GM21619 (cell line): ENCODE data around the gene PECR.
A peak's percentile ranks its signal among the peaks of the same experiment; 100 is the strongest.

Experiments used
- ATAC-seq: cut with Tn5 transposase; IDR thresholded peaks from one replicate; pipeline ENCODE4 v1.9.1; 2021; ENCODE audit not compliant: unreplicated experiment

PECR gene

GRCh38 chr2:216081487-216082116 lies at the start of gene PECR, which contains the start of gene TMEM169:
Gene PECR (minus strand): TSS chr2:216081809. CDS start chr2:216081741, 68 bp downstream.
Gene TMEM169 (plus strand): TSS chr2:216081919. CDS start chr2:216095964, 14,045 bp downstream.
- ATAC-seq: peak; percentile 92

- ATAC-seq: no peak
These were observed 48.9 kb upstream of the PECR start for GRCh38 chr2:216130346-216130971.

- ATAC-seq: no peak
These were observed 45.3 kb upstream of the PECR start for GRCh38 chr2:216126943-216127342.

- no peak for ATAC-seq
These were observed 39.6 kb upstream of the PECR start for GRCh38 chr2:216121255-216121654.

GRCh38 chr2:216119986-216120385 lies 38.4 kb upstream of the PECR start:
- ATAC-seq: no peak

- no peak for ATAC-seq
These were observed 37.5 kb upstream of the PECR start for GRCh38 chr2:216119146-216119545.

GRCh38 chr2:216118474-216118873 lies 36.9 kb upstream of the PECR start:
- ATAC-seq: no peak

GRCh38 chr2:216117561-216118340 lies 36.1 kb upstream of the PECR start:
- no peak for ATAC-seq

GRCh38 chr2:216116418-216116817 lies 34.8 kb upstream of the PECR start:
- ATAC-seq: no peak

- ATAC-seq: peak; percentile 39
These were observed 33.3 kb upstream of the PECR start for GRCh38 chr2:216114714-216115531.

GRCh38 chr2:216114382-216114713 lies 32.7 kb upstream of the PECR start:
- peak; percentile 1 for ATAC-seq

- ATAC-seq: peak; percentile 68
These were observed 32.0 kb upstream of the PECR start for GRCh38 chr2:216113572-216113971.

GRCh38 chr2:216112926-216113325 lies 31.3 kb upstream of the PECR start:
- no peak for ATAC-seq

- no peak for ATAC-seq
These were observed 29.5 kb upstream of the PECR start for GRCh38 chr2:216111122-216111521.

- ATAC-seq: no peak
These were observed 29.0 kb upstream of the PECR start for GRCh38 chr2:216110620-216111019.

GRCh38 chr2:216109962-216110614 lies 28.5 kb upstream of the PECR start:
- no peak for ATAC-seq

- ATAC-seq: peak; percentile 47
These were observed 27.6 kb upstream of the PECR start, which contains the start of gene XRCC5 for GRCh38 chr2:216108967-216109921. Gene XRCC5 (plus strand): TSS chr2:216109348. CDS start chr2:216109437, 89 bp downstream.

- ATAC-seq: no peak
These were observed 26.8 kb upstream of the PECR start for GRCh38 chr2:216108310-216108966.

- no peak for ATAC-seq
These were observed 26.2 kb upstream of the PECR start for GRCh38 chr2:216107760-216108159.
